Measurements from ENCODE around the gene LIMD2.
"Not testable (repeated sequence)": the region's sequence is repeated elsewhere in the genome, so short reads cannot be mapped to it uniquely, and the experiment has no call there.

Gene LIMD2

DNA sequence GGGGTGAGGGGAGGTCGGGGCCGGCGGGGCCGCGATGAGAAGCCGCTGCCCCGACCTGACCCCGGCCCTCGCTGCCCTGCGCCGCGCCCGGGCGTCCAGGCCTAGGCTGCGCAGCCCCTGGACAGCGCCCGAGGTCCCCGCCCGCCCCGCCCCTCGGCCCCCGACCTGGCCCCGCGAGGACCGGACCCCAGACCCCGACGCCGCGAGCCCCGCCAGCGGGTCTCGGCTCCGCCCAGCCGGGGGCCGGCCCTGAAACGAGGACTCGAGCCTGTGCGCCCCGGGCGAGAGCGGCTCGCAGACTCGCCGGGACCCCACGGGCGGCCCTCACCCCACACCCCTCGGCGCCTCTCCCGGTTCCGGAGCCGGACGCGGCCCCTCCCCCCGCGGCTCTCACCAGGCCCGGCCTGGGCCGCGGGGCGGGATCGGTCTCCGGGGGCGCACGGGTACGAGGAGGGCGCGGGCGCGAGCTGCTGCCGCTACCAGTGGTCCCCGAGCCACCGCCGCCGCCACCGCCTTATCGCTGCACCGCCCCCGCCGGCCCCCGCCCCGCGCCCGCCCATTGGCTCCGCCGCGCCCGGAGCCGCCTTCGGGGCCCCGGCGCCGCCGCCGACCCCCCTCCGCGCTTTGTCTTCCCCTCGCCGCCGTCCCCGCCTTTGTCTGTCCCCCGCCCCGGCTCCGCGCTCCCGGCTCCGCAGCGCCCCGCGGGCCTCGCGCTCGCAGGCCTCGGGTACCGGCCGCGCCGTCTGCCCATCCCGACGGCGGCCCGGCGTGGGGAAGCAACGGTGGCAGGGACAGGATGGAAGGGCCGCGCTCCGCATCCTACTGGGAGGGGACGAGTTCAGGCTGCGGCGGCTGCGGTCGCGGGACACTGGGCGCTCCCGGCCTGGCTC is at the start of gene LIMD2:
Gene LIMD2 (minus strand): TSS at position 488 of the 890 bp plus-strand sequence. CDS start 827 bp downstream, outside the sequence.
- peak; percentile 74 for DNase-seq

DNA sequence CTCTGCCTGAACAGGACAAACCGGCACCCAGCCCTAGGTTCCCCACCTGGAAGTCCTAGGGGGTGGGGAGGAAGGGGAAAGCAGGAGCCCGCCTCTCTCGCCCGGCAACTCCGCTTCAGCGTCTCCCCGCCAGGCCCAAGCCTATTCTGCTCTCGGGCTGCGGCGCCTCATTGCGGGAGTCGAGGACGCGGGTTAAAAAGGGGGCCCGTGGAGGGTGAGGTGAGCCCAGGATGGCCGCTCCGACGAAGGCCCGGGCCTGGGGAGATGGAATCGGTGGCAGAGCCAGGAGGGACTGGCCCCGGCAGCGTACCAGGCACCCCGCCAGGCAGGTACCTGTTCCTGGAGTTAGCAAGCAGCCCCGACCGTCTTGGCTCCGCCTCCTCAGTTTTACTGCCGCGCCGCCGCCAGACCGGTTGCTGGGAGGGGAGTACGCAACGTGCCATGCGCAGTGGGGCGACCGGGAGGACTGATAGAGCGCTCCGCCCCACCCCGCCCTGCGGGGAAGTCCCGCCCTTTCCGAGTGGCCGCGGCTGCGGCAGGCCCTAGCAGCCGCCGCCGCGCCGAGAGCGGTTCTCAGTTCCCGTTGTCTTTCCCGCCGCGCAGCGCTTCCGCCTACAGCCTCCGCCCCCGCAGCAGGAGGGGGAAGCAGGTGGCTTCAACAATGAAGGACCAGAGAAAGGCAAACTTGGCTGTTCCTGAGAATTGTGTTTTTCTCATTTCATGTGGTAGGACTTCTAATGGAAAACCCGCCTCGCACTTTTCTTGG is 41.7 kb upstream of the LIMD2 start, which contains the start of gene STRADA:
Gene STRADA (minus strand): TSS at position 392 of the 766 bp plus-strand sequence. CDS start 13,430 bp downstream, outside the sequence.
- peak; percentile 98 for DNase-seq

DNA sequence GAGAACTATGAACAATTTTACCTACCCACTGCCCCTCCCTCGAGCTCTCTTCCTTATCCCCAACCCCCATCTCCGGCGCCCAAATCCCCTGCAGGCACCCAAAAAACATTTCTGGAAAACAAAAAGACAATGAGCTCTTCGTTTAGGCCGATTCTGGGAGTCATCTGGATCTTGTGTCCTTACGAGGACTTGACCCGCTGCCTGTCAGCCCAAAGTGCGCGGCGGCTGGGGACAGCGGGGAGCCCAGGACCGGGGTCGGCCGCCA is 41.1 kb upstream of the LIMD2 start:
- DNase-seq = no peak

DNA sequence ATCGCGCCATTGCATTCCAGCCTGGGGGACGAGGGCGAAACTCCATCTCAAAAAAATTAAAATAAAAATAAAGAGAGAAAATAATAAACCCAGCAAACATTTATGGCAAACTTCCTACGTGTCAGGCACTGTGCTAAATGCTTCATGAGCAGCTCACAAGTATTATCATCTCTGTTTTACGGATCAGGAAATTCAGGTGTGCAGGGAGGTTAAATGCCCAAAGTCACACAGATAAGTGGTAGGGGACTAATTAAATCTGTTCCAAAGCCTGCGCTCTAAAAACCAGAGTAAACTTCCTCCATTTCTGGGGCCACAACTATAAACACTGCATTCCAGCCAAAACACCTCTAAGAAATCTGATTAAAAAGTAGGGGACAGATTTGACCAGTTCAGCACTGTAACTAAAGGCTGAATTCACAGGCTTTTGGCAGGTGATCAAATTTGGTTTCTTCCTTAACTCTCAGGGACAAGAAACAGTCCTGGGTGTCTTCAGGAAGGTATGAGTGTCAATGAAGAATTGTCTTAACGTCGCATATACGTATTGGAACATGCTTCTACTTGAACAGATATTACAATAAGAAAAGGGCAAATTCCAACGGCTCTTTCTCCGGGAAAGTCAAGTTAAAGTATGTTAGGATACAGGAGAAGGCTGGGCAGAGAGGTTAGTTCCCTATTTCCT is 40.7 kb upstream of the LIMD2 start:
- DNase-seq = no peak

DNA sequence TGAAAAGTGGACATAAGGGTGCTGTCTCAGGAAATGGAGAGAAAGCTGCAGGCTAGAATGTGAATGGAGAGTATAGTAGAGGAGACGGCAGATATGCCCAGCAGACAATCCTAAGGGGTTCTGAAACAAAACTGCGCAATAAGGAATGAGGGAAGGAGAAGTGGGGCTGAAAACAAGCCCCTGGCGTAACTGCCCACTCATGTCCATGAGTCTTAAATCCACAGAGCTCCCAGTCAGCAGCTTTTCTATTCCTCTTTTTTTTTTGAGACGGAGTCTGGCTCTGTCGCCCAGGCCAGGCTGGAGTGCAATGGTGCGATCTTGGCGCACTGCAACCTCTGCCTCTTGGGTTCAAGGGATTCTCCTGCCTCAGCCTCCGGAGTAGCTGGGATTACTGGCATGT is 35.8 kb upstream of the LIMD2 start:
- DNase-seq = no peak

DNA sequence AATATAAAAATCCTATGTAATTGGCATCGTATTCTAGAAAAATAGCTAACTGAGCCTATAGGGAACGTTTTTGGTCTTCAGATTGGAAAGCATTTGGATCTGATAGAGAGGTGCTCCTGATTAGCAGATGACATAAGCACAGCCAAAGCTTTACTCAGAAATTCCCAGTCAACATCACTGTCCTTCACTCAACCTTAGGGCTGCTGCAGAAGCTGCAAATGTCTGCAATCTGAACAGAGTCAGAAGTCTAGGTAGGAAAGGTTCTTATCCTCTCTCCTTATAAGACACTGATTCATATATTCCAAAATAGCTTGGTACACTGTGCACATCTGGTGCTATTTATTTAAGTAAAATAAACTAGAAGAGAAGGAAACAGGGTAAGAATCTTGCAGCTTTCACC is 22.5 kb upstream of the LIMD2 start:
- no peak for DNase-seq

DNA sequence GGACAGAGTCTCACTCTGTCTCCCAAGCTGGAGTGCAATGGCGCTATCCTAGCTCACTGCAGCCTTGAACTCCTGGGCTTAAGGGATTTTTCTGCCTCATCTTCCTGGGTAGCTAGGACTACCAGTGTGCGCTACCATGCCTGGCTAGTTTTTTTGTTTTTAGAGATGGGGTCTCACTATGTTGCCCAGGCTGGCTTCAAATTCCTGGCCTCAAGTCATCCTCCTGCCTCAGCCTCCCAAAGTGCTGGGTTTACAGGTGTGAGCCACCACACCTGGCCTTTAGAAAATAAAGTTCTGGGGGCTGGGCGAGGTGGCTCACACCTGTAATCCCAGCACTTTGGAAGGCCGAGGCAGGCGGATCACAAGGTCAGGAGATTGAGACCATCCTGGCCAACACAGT is 20.3 kb upstream of the LIMD2 start:
- not testable (repeated sequence) for DNase-seq

DNA sequence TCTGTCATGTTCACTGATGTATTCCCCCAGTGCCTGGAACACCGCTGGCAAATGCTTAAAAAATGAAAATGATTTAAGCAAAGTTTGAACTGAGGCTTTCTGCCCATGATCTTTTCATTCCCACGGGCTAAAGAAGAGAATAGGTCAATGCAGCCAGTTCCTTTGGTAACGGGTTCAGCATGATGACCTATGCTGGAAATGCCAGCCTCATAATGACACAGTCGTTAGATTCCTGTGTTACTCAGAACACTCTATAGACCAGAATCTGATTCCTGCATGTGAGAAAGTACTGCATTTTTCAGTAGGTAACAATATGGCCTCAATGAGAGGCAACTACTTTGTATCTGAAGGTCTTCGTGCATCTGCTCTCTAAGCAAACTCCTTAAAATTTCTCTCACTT is 19.1 kb upstream of the LIMD2 start:
- no peak for DNase-seq

DNA sequence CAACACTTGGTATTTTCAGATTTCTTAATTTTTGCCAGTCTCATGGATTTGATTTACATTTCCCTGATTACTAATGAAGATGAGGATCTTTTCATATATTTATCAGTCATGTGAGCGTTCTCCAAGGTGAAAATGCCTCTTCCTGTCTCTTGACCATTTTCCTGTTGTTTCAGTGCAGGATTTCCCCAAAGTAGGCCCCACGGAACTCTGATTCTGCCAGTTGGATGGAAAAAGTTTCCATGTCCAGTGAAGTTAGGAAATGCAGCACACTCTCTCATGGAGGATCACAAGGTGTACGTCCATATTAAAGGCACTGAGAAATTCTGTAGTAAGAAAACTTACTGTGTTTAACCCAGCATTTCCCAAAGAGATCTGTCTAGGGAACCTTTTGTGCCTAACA is 16.5 kb upstream of the LIMD2 start:
- no peak for DNase-seq

DNA sequence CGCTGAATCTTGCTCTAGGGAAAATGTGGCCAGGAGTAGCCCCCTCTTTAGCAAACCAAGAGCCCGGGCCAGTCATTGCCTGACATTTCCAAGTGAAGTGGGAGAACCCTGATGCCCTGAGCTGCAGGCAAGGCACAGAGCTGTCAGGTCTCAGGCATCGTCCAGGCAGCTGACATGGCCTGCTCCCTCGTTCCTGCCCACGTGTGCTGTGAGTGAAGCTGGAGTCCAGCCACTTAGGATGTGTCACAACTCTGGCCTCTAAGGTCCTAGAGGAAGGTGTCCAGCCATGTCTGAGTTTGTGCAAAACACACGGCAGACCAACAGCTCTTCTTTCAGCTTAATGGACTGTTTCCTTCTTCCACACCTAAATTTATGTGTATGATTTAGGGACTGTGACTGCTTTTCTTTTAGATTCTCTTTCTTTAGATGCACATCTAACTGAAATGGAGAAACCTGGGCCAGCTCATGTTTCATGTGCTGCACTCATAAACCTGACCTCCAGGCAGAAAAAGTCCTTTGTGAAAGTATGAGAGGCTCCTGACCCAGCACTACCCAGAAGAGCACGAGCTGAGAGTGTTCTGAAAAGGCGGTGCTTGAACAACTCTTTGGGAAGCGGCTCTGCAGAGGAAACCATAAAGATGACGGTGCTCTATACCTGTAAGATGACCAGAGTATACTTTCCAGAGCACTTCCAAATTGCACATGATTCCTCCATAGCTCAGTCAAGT is 14.8 kb upstream of the LIMD2 start:
- DNase-seq = no peak

DNA sequence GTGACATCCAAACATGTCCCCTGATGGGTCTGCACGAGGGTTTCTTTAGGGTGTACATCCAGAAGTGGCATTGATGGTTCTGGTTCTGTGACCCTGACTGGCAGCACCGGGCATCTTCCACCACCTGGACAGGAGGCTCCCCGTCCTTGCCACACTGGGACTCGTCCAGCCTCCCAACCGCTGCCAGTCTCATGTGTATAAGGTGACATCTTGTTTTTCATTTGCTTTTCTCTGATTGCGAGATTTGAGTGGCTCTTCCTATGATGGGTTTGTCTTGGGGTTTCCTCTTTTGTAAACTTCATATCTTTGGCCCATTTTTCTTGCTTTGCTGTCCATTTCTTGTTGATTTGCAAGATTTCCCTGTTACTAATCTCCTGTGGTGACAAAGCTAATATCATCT is 9.2 kb upstream of the LIMD2 start:
- no peak for DNase-seq

DNA sequence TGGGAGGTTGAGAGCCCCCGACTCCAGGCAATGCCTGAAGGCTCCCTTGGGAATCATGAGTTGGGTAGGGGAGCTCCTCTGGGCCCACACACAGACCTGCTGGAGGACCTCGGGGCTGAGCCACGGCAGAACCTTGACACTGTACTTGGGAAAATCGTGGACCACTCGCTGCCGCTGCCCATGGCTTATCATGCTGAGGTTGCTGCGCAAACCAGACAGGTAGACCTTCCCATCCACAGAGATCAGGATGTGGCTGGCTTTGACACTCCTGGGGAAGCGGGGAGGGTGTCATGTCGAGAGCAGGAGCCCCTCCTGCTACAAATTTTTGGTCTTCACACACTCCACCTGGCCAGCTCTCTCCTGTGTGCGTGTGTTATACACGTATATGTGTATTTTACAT is 7.2 kb upstream of the LIMD2 start:
- DNase-seq = no peak

DNA sequence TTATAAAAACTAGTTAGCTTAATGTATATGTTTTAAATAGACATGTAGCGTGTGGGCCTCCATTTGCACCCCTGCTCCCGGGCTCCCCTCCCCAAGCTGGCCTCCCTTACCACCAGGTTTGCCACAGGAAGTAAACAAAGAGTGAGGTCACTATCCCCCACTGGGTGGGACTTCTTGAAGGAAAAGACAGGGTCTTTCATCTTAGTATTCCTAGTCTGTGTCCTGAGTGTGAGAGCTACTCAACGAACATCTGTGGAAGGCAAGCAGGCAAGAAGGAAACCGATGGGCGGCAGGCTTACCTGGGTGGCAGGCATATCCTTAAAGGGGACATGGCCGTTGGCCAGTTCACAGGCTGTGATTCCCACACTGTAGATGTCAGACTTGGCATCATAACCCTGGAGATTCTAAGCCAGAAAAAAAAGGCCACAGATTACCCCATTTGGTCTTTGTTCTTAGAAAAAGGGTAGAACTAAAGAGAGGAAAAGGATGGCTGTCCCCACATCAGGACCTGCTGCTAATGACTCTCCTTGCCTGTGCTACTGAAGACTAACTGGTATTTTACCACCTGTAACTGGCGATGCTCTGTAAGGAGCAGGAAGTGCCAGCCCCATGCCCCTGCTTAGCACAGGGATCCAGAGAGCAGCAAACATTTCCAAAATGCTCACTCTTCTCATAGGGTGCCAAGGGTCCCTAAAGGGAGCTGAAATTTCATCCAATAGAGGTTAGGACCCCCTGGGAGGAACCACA is 6.6 kb upstream of the LIMD2 start:
- DNase-seq = no peak

DNA sequence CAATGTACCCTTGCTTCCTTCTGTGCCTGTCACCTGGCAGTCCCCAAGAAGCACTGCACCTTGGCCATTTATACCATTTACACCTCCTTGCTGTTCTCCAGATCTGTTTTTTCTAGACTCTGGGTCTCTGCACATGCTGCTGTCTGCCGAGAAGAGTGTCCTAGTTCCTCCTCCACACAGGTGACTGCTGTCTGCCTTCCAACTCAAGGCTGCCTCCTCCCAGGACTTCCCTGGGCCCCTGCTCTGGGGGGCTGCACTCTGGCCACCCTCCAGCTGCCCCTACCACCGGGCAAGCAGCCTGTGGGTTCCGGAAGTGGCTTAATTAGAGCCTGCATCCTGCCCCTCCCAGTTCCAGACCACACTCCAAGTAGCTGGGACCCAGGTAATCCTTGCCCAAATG is 5.7 kb upstream of the LIMD2 start:
- no peak for DNase-seq

DNA sequence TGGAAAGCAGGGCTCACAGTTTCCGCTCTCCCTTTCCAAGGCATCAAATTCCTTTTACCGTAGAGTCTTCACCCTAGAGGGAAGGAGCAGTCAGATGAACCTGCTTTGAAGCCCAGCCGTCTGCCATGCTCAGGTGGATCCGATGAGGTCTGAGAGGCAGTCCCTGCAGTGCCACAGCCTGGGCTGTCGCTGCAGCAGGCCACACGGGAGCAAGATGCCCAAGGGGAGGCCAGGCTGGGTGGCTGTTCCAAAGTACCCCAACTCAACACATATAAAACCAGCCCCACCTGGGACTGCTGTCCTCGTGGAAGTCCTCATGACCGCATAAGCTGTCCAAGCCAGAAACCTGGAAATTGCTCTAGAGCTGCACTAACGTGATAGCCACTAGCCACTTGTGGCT is 4.9 kb upstream of the LIMD2 start:
- DNase-seq = no peak

DNA sequence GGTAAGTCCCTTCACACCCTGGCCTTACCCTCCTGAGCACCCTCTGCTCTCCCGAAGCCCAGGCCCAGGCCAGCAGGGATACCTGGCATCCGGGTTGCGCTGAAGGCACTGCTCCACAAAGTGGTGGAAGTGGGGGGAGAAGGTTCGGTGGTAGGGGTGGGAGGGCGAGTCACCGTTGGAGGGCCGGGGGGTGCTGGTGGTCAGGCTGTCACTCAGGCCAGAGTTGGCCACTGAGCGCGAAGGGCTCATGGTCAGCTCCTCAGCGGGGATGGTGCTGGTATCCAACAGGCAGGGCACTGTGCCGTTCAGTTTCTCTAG is 4.3 kb upstream of the LIMD2 start:
- DNase-seq = no peak

DNA sequence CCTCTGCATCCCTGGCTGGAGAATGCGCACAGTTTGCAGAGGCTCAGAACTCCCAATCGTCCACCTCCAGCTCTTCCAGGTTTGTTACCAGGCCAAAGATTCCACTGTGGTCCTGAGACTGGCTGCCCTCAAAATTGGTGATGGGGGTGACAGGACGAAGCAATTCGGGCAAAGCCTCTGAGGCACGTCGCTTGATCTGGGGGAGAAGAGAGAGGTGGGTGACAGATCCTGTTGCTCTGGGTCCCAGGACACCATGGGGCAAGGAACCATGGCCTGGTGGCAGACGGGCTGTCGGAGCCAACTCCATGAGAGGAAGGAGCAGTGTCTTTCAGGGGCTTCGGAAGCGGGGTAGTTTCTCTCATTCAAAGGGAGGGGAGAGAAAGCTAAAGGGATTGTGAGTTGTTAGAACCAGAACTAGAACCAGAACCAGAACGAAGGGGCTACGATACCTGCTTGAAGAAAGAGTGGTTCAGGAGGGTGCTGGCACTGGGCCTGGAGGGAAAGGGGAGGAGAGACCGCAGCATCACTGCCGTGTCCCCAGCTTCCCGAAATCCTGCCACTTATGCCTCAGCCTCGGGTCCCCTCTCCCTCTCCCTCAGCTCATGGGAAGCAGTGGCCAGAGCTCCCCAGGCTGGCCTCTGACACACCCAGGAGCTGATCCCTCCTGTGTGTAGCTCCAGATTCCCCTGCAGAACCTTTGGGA is 3.8 kb upstream of the LIMD2 start:
- DNase-seq = no peak

DNA sequence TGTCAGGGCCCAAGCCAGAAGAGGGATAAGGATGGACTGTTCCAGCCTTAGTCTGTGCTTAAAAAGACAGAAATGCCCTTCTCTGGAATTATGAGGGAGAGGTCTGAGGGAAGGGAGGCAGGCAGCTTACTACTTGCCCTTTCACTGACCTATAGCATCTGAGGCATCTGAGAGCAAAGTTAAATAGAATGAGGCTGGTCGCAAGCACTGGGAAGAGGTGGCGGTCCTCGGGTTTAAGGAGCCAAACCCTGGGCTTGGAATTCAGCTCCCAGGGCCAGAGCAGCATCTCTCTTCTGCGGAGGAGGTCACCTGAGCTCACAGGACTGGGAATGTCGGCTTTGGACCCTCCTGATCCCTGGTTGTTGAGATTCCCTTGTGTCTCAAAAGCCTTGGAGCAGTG is 3.1 kb upstream of the LIMD2 start:
- no peak for DNase-seq

DNA sequence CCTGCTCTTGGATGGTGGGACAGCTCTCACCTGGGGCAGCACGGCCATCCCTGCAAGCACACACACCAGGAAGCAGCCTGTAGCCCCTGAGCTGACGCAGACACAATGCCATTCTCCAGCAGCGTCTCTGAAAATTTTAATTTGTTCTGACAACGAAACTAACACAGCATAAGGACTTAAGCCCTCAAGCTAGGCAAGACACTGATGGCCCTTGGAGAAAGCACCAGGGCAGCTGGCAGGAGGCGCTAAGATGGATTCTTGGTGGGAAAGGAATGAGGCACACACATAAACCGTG is 2.7 kb upstream of the LIMD2 start:
- DNase-seq = no peak

DNA sequence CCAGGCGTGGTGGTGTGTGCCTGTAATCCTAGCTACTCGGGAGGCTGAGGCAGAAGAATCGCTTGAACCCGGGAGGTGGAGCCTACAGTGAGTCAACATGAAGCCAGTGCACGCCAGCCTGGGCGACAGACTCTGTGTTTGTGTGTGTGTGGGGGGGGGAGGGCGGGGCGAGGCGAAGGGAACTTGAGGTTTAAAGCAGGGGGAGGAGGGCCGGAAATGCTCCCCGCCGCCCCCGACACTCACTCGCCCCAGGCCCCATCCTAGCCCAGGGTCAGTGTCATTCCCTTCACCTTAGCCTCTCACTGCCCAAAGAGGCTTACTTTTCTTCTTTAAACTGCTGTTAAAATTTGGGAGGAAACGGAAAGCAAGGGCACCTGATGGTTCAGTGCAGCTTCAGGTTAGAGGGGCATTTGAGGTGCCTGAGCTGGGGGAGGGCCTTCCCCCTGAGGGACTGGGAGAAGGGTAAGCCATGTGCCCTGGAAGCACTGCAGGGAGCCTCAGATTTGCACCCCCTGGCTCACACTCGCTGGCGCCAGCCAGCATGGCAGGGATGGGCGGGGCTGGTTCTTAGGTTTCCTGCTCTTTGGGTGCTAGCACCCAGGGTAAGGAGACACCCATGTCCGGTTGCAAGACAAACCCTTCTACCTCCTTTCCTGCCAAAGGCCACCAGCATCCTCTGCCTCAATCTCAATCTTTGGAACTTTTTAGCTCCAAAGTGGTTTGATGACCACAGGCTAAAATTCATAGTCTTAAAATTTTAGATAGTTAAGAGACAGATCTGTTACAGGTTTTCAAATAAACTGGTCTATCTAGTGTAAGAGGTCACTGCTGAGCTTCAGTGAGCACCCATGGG is 2.2 kb upstream of the LIMD2 start:
- no peak for DNase-seq

DNA sequence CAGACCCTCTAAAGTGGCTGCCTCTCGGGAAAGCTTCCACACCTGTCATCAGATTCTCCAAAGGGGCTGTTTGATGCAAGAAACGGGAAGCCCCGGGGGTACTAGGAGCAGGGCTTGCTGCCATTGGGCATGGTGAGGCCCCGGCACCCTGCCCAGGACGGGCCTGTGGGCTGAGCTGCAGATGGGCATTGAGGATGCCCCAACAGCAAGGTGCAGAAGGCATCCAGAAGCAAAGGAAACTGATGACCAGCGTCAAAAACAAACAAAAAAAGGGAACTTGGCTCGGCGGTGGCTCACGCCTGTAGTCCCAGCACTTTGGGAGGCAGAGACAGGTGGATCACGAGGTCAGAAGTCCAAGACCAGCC is 1.5 kb upstream of the LIMD2 start:
- no peak for DNase-seq
